GM23338 (cell line): ENCODE data around the gene LTBP3. TPM values are rescaled to one million over a fixed set of nuclear protein-coding genes. Genes with fewer than 3 reads are reported as not detected.
"Not testable (repeated sequence)": the region's sequence is repeated elsewhere in the genome, so short reads cannot be mapped to it uniquely, and the experiment has no call there.

ENCODE experiments used
- ATAC-seq: fragments of 200-7000 bp; cut with Tn5 transposase; 3 replicates; pipeline ENCODE4 v1.9.1; 2020
- DNase-seq: peaks from one replicate; pipeline ENCODE4 v3.0.0-alpha.2; 2015; ENCODE audit warnings: low spot score
- H2AFZ ChIP-seq: fragments of 200-600 bp; sonication (generic); 2 replicates; pipeline ENCODE4 v1.8.0; 2016; ENCODE audit warnings: antibody characterized with exemption, mild to moderate bottlenecking, moderate library complexity
- H3F3A ChIP-seq: fragments of 200-600 bp; sonication (generic); replicated peaks from 2 replicates; pipeline ENCODE4 v1.8.0; 2017; ENCODE audit warnings: antibody characterized with exemption, mixed run types, low read depth
- H3K27ac ChIP-seq: fragments of 200-600 bp; sonication (generic); 2 replicates; pipeline ENCODE4 v1.6.1; 2016; ENCODE audit warnings: low read depth
- H3K27me3 ChIP-seq: fragments of 200-600 bp; sonication (generic); 2 replicates; pipeline ENCODE4 v1.8.0; 2016; ENCODE audit warnings: mild to moderate bottlenecking, mixed run types, moderate library complexity; ENCODE audit not compliant: insufficient read depth
- H3K36me3 ChIP-seq: fragments of 200-600 bp; sonication (generic); 2 replicates; pipeline ENCODE4 v1.8.0; 2016; ENCODE audit warnings: mild to moderate bottlenecking; ENCODE audit not compliant: insufficient read depth
- H3K4me1 ChIP-seq: fragments of 200-600 bp; sonication (generic); 2 replicates; pipeline ENCODE4 v1.8.0; 2016; ENCODE audit warnings: mild to moderate bottlenecking, moderate library complexity; ENCODE audit not compliant: insufficient read depth
- H3K4me2 ChIP-seq: fragments of 200-600 bp; sonication (generic); 2 replicates; pipeline ENCODE4 v1.7.1; 2017; ENCODE audit warnings: mixed run types
- H3K4me3 ChIP-seq: fragments of 200-600 bp; sonication (generic); 2 replicates; pipeline ENCODE4 v1.6.1; 2016; ENCODE audit warnings: mixed run types
- H3K79me2 ChIP-seq: fragments of 200-600 bp; sonication (generic); replicated peaks from 2 replicates; pipeline ENCODE4 v1.8.0; 2017; ENCODE audit warnings: mild to moderate bottlenecking; ENCODE audit not compliant: insufficient read depth
- H3K9me2 ChIP-seq: fragments of 200-600 bp; sonication (generic); 2 replicates; pipeline ENCODE4 v1.8.0; 2017; ENCODE audit not compliant: insufficient read depth
- H4K20me1 ChIP-seq: fragments of 200-600 bp; sonication (generic); replicated peaks from 2 replicates; pipeline ENCODE4 v1.8.0; 2017; ENCODE audit warnings: mild to moderate bottlenecking; ENCODE audit not compliant: insufficient read depth
- H3K27ac Mint-ChIP-seq: 2 replicates; pipeline ENCODE4 v1.8.0; 2020; ENCODE audit warnings: inconsistent platforms, mild to moderate bottlenecking, moderate library complexity, mixed read lengths
- H3K27me3 Mint-ChIP-seq: 3 replicates; pipeline ENCODE4 v1.8.0; 2022; ENCODE audit warnings: low read depth, mild to moderate bottlenecking, moderate library complexity, mixed read lengths, inconsistent platforms; ENCODE audit not compliant: insufficient read depth, poor library complexity
- H3K36me3 Mint-ChIP-seq: 3 replicates; pipeline ENCODE4 v1.8.0; 2021; ENCODE audit warnings: low read depth, mild to moderate bottlenecking, inconsistent platforms, moderate library complexity, mixed read lengths
- H3K4me1 Mint-ChIP-seq: 3 replicates; pipeline ENCODE4 v1.8.0; 2020; ENCODE audit warnings: mild to moderate bottlenecking, inconsistent platforms, mixed read lengths
- H3K4me3 Mint-ChIP-seq: 3 replicates; pipeline ENCODE4 v1.8.0; 2021; ENCODE audit warnings: moderate library complexity, mild to moderate bottlenecking, inconsistent platforms, mixed read lengths
- H3K9me3 Mint-ChIP-seq: 3 replicates; pipeline ENCODE4 v1.8.0; 2020; ENCODE audit warnings: moderate library complexity, mild to moderate bottlenecking, inconsistent platforms, mixed read lengths
- polyA plus RNA-seq: library from polyadenylated mRNA; unstranded; fragments of >200 nt; fragmentation: Nextera tagmentation; extraction: Ambion mirVana; gene quantifications from 2 replicates; pipeline ENCODE4 v1.2.1, GENCODE V29; 2016
- total RNA-seq: library from RNA; depleted of rRNA; stranded (reverse); fragments of >200 nt; shearing (Covaris generic); gene quantifications from 2 replicates; pipeline ENCODE4 v1.2.3, GENCODE V29; 2014

Gene LTBP3
- total and polyA plus RNA-seq, 2 experiments from 2014 or later: 9.5 to 29.2 TPM

DNA sequence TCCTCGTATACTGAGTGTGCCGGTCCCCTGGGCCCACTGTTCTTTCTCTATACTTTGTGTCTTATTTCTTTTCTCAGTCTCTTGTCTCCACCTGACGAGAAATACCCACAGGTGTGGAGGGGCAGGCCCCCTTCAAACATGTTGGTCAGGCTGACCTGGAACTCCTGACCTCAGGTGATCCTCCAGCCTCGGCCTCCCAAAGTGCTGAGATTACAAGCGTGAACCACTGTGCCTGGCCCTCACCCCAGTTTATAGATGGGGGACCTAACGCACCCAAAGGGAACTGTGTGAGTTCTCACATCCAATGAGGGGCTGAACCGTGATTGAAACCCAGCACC is 34.6 kb downstream of the LTBP3 start:
- not testable (repeated sequence) for H3K9me2 ChIP-seq, H3K36me3 ChIP-seq, H3K4me3 Mint-ChIP-seq, H3K27ac Mint-ChIP-seq, H3K4me3 ChIP-seq, DNase-seq, H3K27ac ChIP-seq, H2AFZ ChIP-seq, ATAC-seq, H3K79me2 ChIP-seq, H4K20me1 ChIP-seq, H3K4me1 ChIP-seq, H3K4me2 ChIP-seq, H3F3A ChIP-seq, H3K27me3 Mint-ChIP-seq, H3K27me3 ChIP-seq, H3K9me3 Mint-ChIP-seq
- peaks cover 11% of the 10 kb centered on the region; the same call in 2 of the 3 replicates for H3K36me3 Mint-ChIP-seq
- peaks cover 15% of the 10 kb centered on the region for H3K4me1 Mint-ChIP-seq

DNA sequence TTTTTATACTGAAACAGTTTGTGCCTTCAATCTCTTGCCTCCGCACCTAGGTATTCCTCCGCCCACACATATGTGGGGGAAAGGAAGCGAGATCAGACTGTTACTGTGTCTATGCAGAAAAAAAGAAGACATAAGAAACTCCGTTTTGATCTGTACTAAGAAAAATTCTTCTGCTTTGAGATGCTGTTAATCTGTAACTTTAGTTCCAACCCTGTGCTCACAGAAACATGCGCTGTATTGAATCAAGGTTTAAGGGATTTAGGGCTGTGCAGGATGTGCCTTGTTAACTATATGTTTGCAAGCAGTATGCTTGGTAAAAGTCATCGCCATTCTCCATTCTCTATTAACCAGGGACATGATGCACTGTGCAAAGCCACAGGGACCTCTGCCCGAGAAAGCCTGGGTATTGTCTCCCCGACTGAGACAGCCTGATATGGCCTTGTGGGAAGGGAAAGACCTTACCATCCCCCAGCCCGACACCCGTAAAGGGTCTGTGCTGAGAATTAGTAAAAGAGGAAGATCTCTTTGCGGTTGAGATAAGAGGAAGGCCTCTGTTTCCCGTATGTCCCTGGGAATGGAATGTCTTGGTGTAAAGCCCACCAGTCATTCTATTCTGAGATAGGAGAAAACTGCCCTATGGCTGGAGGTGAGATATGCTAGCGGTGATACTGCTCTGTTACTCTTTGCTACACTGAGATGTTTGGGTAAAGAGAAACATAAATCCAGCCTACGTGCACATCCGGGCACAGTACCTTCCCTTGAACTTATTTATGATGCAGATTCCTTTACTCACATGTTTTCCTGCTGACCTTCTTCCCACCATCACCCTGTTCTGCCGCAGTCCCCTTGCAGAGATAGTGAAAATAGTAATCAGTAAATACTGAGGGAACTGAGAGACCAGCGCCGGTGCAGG is 35.2 kb downstream of the LTBP3 start:
- H3K79me2 ChIP-seq, H3K4me1 ChIP-seq, H3K27ac Mint-ChIP-seq, H3K27ac ChIP-seq, H3K27me3 ChIP-seq, H3F3A ChIP-seq, H3K36me3 ChIP-seq, H3K4me2 ChIP-seq, H3K27me3 Mint-ChIP-seq, H3K9me2 ChIP-seq, H3K9me3 Mint-ChIP-seq, H2AFZ ChIP-seq, DNase-seq, H3K4me3 ChIP-seq, H3K4me3 Mint-ChIP-seq, H4K20me1 ChIP-seq, ATAC-seq: not testable (repeated sequence)
- peaks cover 11% of the 10 kb centered on the region; the same call in 2 of the 3 replicates for H3K36me3 Mint-ChIP-seq
- H3K4me1 Mint-ChIP-seq: peaks cover 15% of the 10 kb centered on the region

DNA sequence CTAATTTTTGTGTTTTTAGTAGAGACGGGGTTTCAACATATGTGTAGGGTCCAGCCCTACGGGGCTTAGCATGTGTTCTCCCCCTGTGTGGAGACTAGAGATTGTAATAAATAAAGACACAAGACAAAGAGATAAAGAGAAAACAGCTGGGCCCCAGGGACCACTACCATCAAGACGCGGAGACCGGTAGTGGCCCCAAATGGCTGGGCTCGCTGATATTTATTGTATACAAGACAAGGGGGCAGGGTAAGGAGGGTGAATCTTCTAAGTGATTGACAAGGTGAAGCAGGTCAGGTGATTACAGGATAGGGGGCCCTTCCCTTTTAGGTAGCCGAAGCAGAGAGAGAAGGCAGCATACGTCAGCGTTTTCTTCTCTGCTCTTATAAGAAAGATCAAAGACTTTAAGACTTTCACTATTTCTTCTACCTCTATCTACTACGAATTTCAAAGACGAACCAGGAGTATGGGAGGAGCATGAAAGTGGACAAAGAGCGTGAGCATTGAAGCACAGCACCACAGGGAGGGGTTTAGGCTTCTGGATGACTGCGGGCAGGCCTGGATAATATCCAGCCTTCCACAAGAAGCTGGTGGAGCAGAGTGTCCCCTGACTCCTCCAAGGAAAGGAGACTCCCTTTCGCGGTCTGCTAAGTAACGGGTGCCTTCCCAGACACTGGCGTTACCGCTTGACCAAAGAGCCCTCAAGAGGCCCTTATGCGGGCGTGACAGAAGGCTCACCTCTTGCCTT is 36.2 kb downstream of the LTBP3 start:
- H3K36me3 ChIP-seq, H3K4me1 ChIP-seq, H3K79me2 ChIP-seq, H3K27me3 ChIP-seq, H3K9me2 ChIP-seq, H3K27ac ChIP-seq, H3K4me3 Mint-ChIP-seq, ATAC-seq, H3F3A ChIP-seq, H3K27me3 Mint-ChIP-seq, H3K36me3 Mint-ChIP-seq, H3K4me3 ChIP-seq, H3K9me3 Mint-ChIP-seq, H3K4me2 ChIP-seq, H3K27ac Mint-ChIP-seq, H4K20me1 ChIP-seq, DNase-seq: not testable (repeated sequence)
- peak overlapping the region; percentile 72 for H2AFZ ChIP-seq
- peaks cover 15% of the 10 kb centered on the region for H3K4me1 Mint-ChIP-seq

GRCh38 chr11:65518941-65519549 is 39.1 kb downstream of the LTBP3 start:
- H3K27ac ChIP-seq, H3K4me1 Mint-ChIP-seq, H3K79me2 ChIP-seq, H3K27ac Mint-ChIP-seq, H3K36me3 ChIP-seq, H4K20me1 ChIP-seq, H3F3A ChIP-seq, H3K36me3 Mint-ChIP-seq, H3K9me3 Mint-ChIP-seq, H3K4me2 ChIP-seq, H3K9me2 ChIP-seq, ATAC-seq, H3K27me3 ChIP-seq, H2AFZ ChIP-seq, H3K4me3 ChIP-seq, H3K4me3 Mint-ChIP-seq, H3K4me1 ChIP-seq, DNase-seq: not testable (repeated sequence)
- H3K27me3 Mint-ChIP-seq: peaks cover 15% of the 10 kb centered on the region
